Uterus (tissue), 4 donors: Measurements from ENCODE around the gene NELL2. TPM values are rescaled to one million over a fixed set of nuclear protein-coding genes. Genes with fewer than 3 reads are reported as not detected.

ENCODE experiments used
- DNase-seq, 2 donors: peaks; one replicate each; pipeline ENCODE4 v3.0.0-alpha.2; 2019 to 2020
- H3K27ac ChIP-seq, 2 donors: fragments of 200-600 bp; sonication (generic); 1 replicate in 1 of 2; 2 replicates in 1 of 2; pipeline ENCODE4 v1.5.1; 2016 to 2018
- H3K27me3 ChIP-seq, 2 donors: fragments of 200-600 bp; sonication (generic); one replicate each; pipeline ENCODE4 v1.5.1; 2018 to 2019; ENCODE audit warnings: control low read depth in 1 of 2
- H3K36me3 ChIP-seq, 2 donors: fragments of 200-600 bp; sonication (generic); one replicate each; pipeline ENCODE4 v1.5.1; 2019; ENCODE audit warnings: control low read depth in 1 of 2
- H3K4me1 ChIP-seq, 2 donors: fragments of 200-600 bp; sonication (generic); one replicate each; pipeline ENCODE4 v1.5.1; 2018 to 2019; ENCODE audit warnings: control low read depth in 1 of 2
- H3K4me3 ChIP-seq, 2 donors: fragments of 200-600 bp; sonication (generic); 1 replicate in 1 of 2; 2 replicates in 1 of 2; pipeline ENCODE4 v1.5.1; 2018 to 2019; ENCODE audit warnings: mild to moderate bottlenecking in 1 of 2
- H3K9me3 ChIP-seq, 2 donors: fragments of 200-600 bp; sonication (generic); one replicate each; pipeline ENCODE4 v1.5.1; 2019; ENCODE audit warnings: control low read depth in 1 of 2
- CTCF ChIP-seq, 4 experiments: fragments of 200-600 bp in 2 of 4; fragments of 450-650 bp in 2 of 4; sonication (generic) in 2 of 4; IDR thresholded peaks; one replicate each; pipeline ENCODE4 v1.5.1; 2016 to 2019; ENCODE audit warnings: antibody characterized with exemption in 4 of 4, mild to moderate bottlenecking in 2 of 4, moderate library complexity in 1 of 4
- POLR2A ChIP-seq, 2 donors: fragments of 450-650 bp; IDR thresholded peaks; one replicate each; pipeline ENCODE4 v1.6.1; 2016; ENCODE audit warnings: antibody characterized with exemption in 2 of 2, mild to moderate bottlenecking in 1 of 2, moderate library complexity in 1 of 2
- intact Hi-C: fragments of 100-400 bp; cut with DNase I; formaldehyde crosslinking; loops from one replicate; pipeline ENCODE4 v1.15.1; 2023; ENCODE audit warnings: low total_unique reads
- total RNA-seq, 4 donors: library from RNA; depleted of rRNA in 3 of 4; stranded (reverse); fragments of >200 nt in 3 of 4; gene quantifications; one replicate each; pipeline versions ENCODE4 v1.1.0 to v1.2.4, GENCODE V29; 2014 to 2023
- donor health status: DM: yes; HTN: yes; CAD: no.

The NELL2 gene
- total RNA-seq, 4 donors from 2014 or later, result 0.29 to 34.6 (median 1.3) TPM; not detected in 1

GRCh38 chr12:44525806-44526654 is 350.1 kb downstream of the NELL2 start:
- intact Hi-C loops, result no loop called here
- TF ChIP-seq POLR2A (IDR thresholded peaks at IDR 0.05) (no peak), CTCF (IDR thresholded peaks at IDR 0.05) (no peak)
- H3K27ac ChIP-seq, result no peak overlapping the region

GRCh38 chr12:44523828-44524227 is 352.3 kb downstream of the NELL2 start:
- H3K4me1 ChIP-seq, result no peaks in the 10 kb centered on the region
- no peaks in the 10 kb centered on the region for H3K27me3 ChIP-seq
- no peak overlapping the region for H3K27ac ChIP-seq
- H3K36me3 ChIP-seq, result no peaks in the 10 kb centered on the region
- DNase-seq, result no peak
- no peaks in the 10 kb centered on the region for H3K9me3 ChIP-seq
- TF ChIP-seq CTCF (IDR thresholded peaks at IDR 0.05), result no peak
- no peak for TF ChIP-seq POLR2A (IDR thresholded peaks at IDR 0.05)
- no peak overlapping the region for H3K4me3 ChIP-seq
- intact Hi-C loops, result no loop called here

More at GRCh38 chr12:44525806-44526654, 350.1 kb downstream of the NELL2 start:
- H3K9me3 ChIP-seq, result no peaks in the 10 kb centered on the region
- H3K36me3 ChIP-seq, result no peaks in the 10 kb centered on the region
- no peaks in the 10 kb centered on the region for H3K4me1 ChIP-seq
- no peak for DNase-seq
- H3K4me3 ChIP-seq, result no peak overlapping the region
- no peaks in the 10 kb centered on the region for H3K27me3 ChIP-seq

- no peak for TF ChIP-seq CTCF (IDR thresholded peaks at IDR 0.05)
- TF ChIP-seq POLR2A (IDR thresholded peaks at IDR 0.05), result no peak
- DNase-seq, result no peak
- no peaks in the 10 kb centered on the region for H3K36me3 ChIP-seq
- intact Hi-C loops, result no loop called here
- no peaks in the 10 kb centered on the region for H3K27me3 ChIP-seq
- no peaks in the 10 kb centered on the region for H3K4me1 ChIP-seq
- H3K9me3 ChIP-seq, result no peaks in the 10 kb centered on the region
- H3K4me3 ChIP-seq, result no peak overlapping the region
- no peak overlapping the region for H3K27ac ChIP-seq
These were observed 354.4 kb downstream of the NELL2 start for GRCh38 chr12:44521702-44522101.

GRCh38 chr12:44519931-44520330 is 356.2 kb downstream of the NELL2 start:
- no peak overlapping the region for H3K27ac ChIP-seq
- H3K36me3 ChIP-seq, result no peaks in the 10 kb centered on the region
- H3K4me1 ChIP-seq, result no peaks in the 10 kb centered on the region
- no peak for DNase-seq
- intact Hi-C loops, result no loop called here
- H3K9me3 ChIP-seq, result no peaks in the 10 kb centered on the region
- no peaks in the 10 kb centered on the region for H3K27me3 ChIP-seq
- no peak overlapping the region for H3K4me3 ChIP-seq
- TF ChIP-seq POLR2A (IDR thresholded peaks at IDR 0.05), result no peak
- TF ChIP-seq CTCF (IDR thresholded peaks at IDR 0.05), result no peak

- Histone ChIP-seq H3K9me3 (no peaks in the 10 kb centered on the region), H3K27ac (no peak overlapping the region), H3K27me3 (no peaks in the 10 kb centered on the region), H3K4me1 (no peaks in the 10 kb centered on the region), H3K36me3 (no peaks in the 10 kb centered on the region), H3K4me3 (no peak overlapping the region)
- TF ChIP-seq CTCF (IDR thresholded peaks at IDR 0.05) (no peak), POLR2A (IDR thresholded peaks at IDR 0.05) (no peak)
- no peak for DNase-seq
- intact Hi-C loops, result no loop called here
These were observed 364.8 kb downstream of the NELL2 start for GRCh38 chr12:44511289-44511688.
